Measurements from ENCODE around the gene HMCN1. TPM values are rescaled to one million over a fixed set of nuclear protein-coding genes. Genes with fewer than 3 reads are reported as not detected.

HMCN1 gene
- total RNA-seq, 2 donors from 2014 or later, result 6.5 to 7.4 TPM

DNA sequence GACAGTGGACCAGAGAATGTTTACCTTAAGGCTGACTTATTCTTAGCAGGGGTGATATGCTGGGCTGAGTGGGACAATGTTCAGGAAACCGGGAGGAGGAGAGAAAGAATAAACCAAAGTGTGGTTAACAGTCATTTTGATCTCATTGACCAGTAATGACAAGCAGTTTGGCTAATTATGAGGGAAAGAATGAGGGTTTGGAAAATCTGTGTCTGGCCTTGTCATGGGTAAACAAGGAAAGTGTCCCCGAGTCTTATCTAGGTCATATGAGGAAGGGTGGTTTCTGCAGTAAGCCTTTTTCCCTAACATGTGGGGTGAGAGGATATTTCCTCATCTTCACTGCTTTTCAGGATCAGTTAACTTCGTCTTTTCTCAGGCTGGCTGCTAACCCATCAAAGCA is 485.9 kb downstream of the HMCN1 start:
- no peak for TF ChIP-seq CTCF (conservative IDR thresholded peaks at IDR 0.05)
- Histone ChIP-seq H3K9ac (ENCODE audit: extremely low read depth, low read length, poor library complexity, severe bottlenecking) (no peak overlapping the region), H3K36me3 (ENCODE audit: control insufficient read depth, insufficient read depth, low read length) (no peaks in the 10 kb centered on the region), H3K4me3 (ENCODE audit: low read length) (no peak overlapping the region), H3K4me1 (ENCODE audit: control insufficient read depth, insufficient read depth, low read length) (no peaks in the 10 kb centered on the region), H3K27me3 (ENCODE audit: control insufficient read depth, insufficient read depth, low read length, poor library complexity, severe bottlenecking) (no peaks in the 10 kb centered on the region), H3K27ac (ENCODE audit: low read depth, low read length) (no peak overlapping the region), H3K9me3 (ENCODE audit: control insufficient read depth, low read length) (peaks cover 9% of the 10 kb centered on the region)
- Mint-ChIP-seq H3K36me3 (ENCODE audit: low read depth) (no peaks in the 10 kb centered on the region), H3K9me3 (peaks cover 2% of the 10 kb centered on the region), H3K4me3 (no peak overlapping the region), H3K27me3 (ENCODE audit: insufficient read depth) (no peaks in the 10 kb centered on the region), H3K4me1 (peaks cover 6% of the 10 kb centered on the region), H3K27ac (no peak overlapping the region)
- no peak for DNase-seq
- WGBS, 2 experiments (ENCODE audit: insufficient coverage in 1 of 2, insufficient read length in 1 of 2), result 83 to 94% methylated on average over 3 of the region's 3 CpGs

DNA sequence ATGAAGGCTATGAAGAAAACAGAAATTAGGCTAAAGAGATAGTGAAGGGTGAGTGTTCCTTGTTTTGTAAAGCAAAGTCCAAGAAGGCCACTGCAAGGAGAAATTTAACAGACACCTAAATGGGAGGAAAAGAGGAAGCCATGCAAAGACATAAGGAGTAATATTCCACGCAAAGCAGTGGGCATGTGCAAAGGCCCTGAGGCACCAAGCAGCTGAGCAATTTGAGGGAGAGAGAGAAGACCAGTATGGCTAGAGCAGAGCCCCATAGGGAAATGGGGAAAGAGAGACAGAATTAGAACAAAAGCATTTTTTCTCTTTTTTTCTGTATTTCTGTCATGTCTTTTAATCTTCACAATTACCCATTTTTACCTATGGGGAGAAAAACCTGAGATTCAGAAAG is 486.7 kb downstream of the HMCN1 start:
- Mint-ChIP-seq H3K36me3 (ENCODE audit: low read depth) (no peaks in the 10 kb centered on the region), H3K27me3 (ENCODE audit: insufficient read depth) (no peaks in the 10 kb centered on the region), H3K9me3 (peaks cover 2% of the 10 kb centered on the region), H3K4me3 (no peak overlapping the region), H3K27ac (no peak overlapping the region), H3K4me1 (peaks cover 6% of the 10 kb centered on the region)
- Histone ChIP-seq H3K27ac (ENCODE audit: low read depth, low read length) (no peak overlapping the region), H3K4me1 (ENCODE audit: control insufficient read depth, insufficient read depth, low read length) (no peaks in the 10 kb centered on the region), H3K4me3 (ENCODE audit: low read length) (no peak overlapping the region), H3K9ac (ENCODE audit: extremely low read depth, low read length, poor library complexity, severe bottlenecking) (no peak overlapping the region), H3K36me3 (ENCODE audit: control insufficient read depth, insufficient read depth, low read length) (no peaks in the 10 kb centered on the region), H3K27me3 (ENCODE audit: control insufficient read depth, insufficient read depth, low read length, poor library complexity, severe bottlenecking) (no peaks in the 10 kb centered on the region), H3K9me3 (ENCODE audit: control insufficient read depth, low read length) (peaks cover 17% of the 10 kb centered on the region)
- no peak for TF ChIP-seq CTCF (conservative IDR thresholded peaks at IDR 0.05)
- WGBS, 2 experiments (ENCODE audit: insufficient coverage in 1 of 2, insufficient read length in 1 of 2), result 100% methylated on average over 1 of the region's 1 CpG
- DNase-seq, result no peak

DNA sequence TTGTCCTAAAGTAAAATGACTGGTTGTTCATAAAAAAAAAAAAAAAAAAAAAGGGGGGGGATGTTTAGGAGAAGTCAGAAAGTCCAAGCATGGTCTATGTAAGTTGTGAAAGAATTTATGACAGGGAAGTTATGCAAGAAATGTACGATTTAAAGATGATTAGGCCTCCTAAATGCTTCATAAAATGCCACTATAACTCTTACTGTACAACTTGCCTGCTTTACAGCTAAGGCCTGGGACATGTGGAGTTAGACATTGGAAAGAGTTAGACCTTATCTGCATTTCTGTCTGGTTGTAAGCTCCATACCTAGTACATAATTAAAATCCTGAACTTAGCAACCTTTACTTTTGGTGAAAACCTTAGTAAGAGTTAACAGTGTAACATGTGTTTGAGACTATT is 490.9 kb downstream of the HMCN1 start:
- no peak for DNase-seq
- no peaks in the 10 kb centered on the region for H3K36me3 ChIP-seq (ENCODE audit: control insufficient read depth, insufficient read depth, low read length)
- no peak for TF ChIP-seq CTCF (conservative IDR thresholded peaks at IDR 0.05)
- no peak overlapping the region for H3K4me3 Mint-ChIP-seq
- H3K4me1 Mint-ChIP-seq, result peaks cover 1% of the 10 kb centered on the region
- no peaks in the 10 kb centered on the region for H3K27me3 Mint-ChIP-seq (ENCODE audit: insufficient read depth)
- H3K27me3 ChIP-seq (ENCODE audit: control insufficient read depth, insufficient read depth, low read length, poor library complexity, severe bottlenecking), result peaks cover 12% of the 10 kb centered on the region
- H3K4me3 ChIP-seq (ENCODE audit: low read length), result no peak overlapping the region
- 89% methylated on average over 1 of the region's 1 CpG; no CpG with 5 or more reads in 1 of the 2 experiments for WGBS, 2 experiments (ENCODE audit: insufficient coverage in 1 of 2, insufficient read length in 1 of 2)
- no peak overlapping the region for H3K9ac ChIP-seq (ENCODE audit: extremely low read depth, low read length, poor library complexity, severe bottlenecking)
- peaks cover 2% of the 10 kb centered on the region for H3K9me3 Mint-ChIP-seq
- no peak overlapping the region for H3K27ac Mint-ChIP-seq
- H3K4me1 ChIP-seq (ENCODE audit: control insufficient read depth, insufficient read depth, low read length), result no peaks in the 10 kb centered on the region
- peaks cover 18% of the 10 kb centered on the region for H3K9me3 ChIP-seq (ENCODE audit: control insufficient read depth, low read length)
- H3K36me3 Mint-ChIP-seq (ENCODE audit: low read depth), result no peaks in the 10 kb centered on the region
- H3K27ac ChIP-seq (ENCODE audit: low read depth, low read length), result no peak overlapping the region

Measured in endodermal cell (in vitro differentiated cells).